WTC11 (cell line): ENCODE results near the gene ICAM1. TPM values are rescaled to one million over a fixed set of nuclear protein-coding genes. Genes with fewer than 3 reads are reported as not detected.

Experiments
- ATAC-seq: fragments of 200-7000 bp; cut with Tn5 transposase; 2 replicates; pipeline ENCODE4 v1.10.0; 2021; ENCODE audit warnings: mild to moderate bottlenecking, moderate library complexity
- CTCF ChIA-PET: fragments of 300-600 bp; sonication (Branson Sonifier 250); formaldehyde crosslinking; loops from one replicate; lab custom pipeline; 2021; ENCODE audit warnings: antibody characterized with exemption; lab: Charles Lee
- POLR2A ChIA-PET: fragments of 350-600 bp; sonication (Branson Sonifier 250); formaldehyde crosslinking; loops from one replicate; lab custom pipeline; 2021; ENCODE audit warnings: antibody characterized with exemption; lab: Charles Lee
- DNase-seq: peaks from one replicate; pipeline ENCODE4 v3.0.0; 2021; ENCODE audit warnings: low spot score
- H3K27ac Mint-ChIP-seq: 2 replicates; pipeline ENCODE4 v1.8.0; 2021; ENCODE audit warnings: mixed read lengths
- H3K27me3 Mint-ChIP-seq: 2 replicates; pipeline ENCODE4 v1.8.0; 2021; ENCODE audit warnings: low read depth, mild to moderate bottlenecking, moderate library complexity, mixed read lengths
- H3K36me3 Mint-ChIP-seq: 2 replicates; pipeline ENCODE4 v1.8.0; 2021; ENCODE audit warnings: mixed read lengths
- H3K4me1 Mint-ChIP-seq: 2 replicates; pipeline ENCODE4 v1.8.0; 2022; ENCODE audit warnings: mixed read lengths
- H3K4me3 Mint-ChIP-seq: 2 replicates; pipeline ENCODE4 v1.8.0; 2021; ENCODE audit warnings: mild to moderate bottlenecking, moderate library complexity, mixed read lengths
- H3K9me3 Mint-ChIP-seq: 2 replicates; pipeline ENCODE4 v1.8.0; 2021; ENCODE audit warnings: mixed read lengths
- ELF4 ChIP-seq: sonication (generic); formaldehyde crosslinking; IDR thresholded peaks from 2 replicates; pipeline ENCODE4 v1.8.1; 2022; ENCODE audit warnings: low read depth, mild to moderate bottlenecking, moderate library complexity, missing genetic modification reagents
- GTF2I ChIP-seq: fragments of 250-450 bp; sonication (Bioruptor Pico); conservative IDR thresholded peaks from 2 replicates; pipeline ENCODE4 v1.4.0; 2021; ENCODE audit warnings: mild to moderate bottlenecking
- MXD4 ChIP-seq: fragments of 250-450 bp; sonication (Bioruptor Pico); IDR thresholded peaks from 2 replicates; pipeline ENCODE4 v1.8.0; 2021; ENCODE audit warnings: mild to moderate bottlenecking, moderate library complexity, borderline replicate concordance
- NFE2L1 ChIP-seq: sonication (generic); formaldehyde crosslinking; IDR thresholded peaks from 2 replicates; pipeline ENCODE4 v1.8.1; 2023; ENCODE audit warnings: missing genetic modification reagents
- NR1H2 ChIP-seq: sonication (generic); formaldehyde crosslinking; IDR thresholded peaks from 2 replicates; pipeline ENCODE4 v1.9.0; 2021; ENCODE audit warnings: mild to moderate bottlenecking, moderate library complexity, missing genetic modification reagents
- RELA ChIP-seq: sonication (generic); formaldehyde crosslinking; IDR thresholded peaks from 2 replicates; pipeline ENCODE4 v1.8.1; 2022; ENCODE audit warnings: missing genetic modification reagents, mild to moderate bottlenecking, borderline replicate concordance
- TEAD1 ChIP-seq: sonication (generic); formaldehyde crosslinking; IDR thresholded peaks from 2 replicates; pipeline ENCODE4 v1.8.0; 2022; ENCODE audit warnings: mild to moderate bottlenecking, missing genetic modification reagents
- TEAD4 ChIP-seq: sonication (generic); formaldehyde crosslinking; IDR thresholded peaks from 2 replicates; pipeline ENCODE4 v1.8.0; 2022; ENCODE audit warnings: mild to moderate bottlenecking, missing genetic modification reagents
- ZNF121 ChIP-seq: sonication (generic); formaldehyde crosslinking; IDR thresholded peaks from 2 replicates; pipeline ENCODE4 v1.8.0; 2023; ENCODE audit warnings: missing genetic modification reagents
- ZNF219 ChIP-seq: sonication (generic); formaldehyde crosslinking; IDR thresholded peaks from 2 replicates; pipeline ENCODE4 v1.8.0; 2023; ENCODE audit warnings: missing genetic modification reagents, mild to moderate bottlenecking, borderline replicate concordance
- total RNA-seq: library from RNA; stranded (reverse); gene quantifications from 3 replicates; pipeline ENCODE4 v1.2.3, GENCODE V29; 2021
- TF ChIP-seq, protein P1 (sequence below): sonication (generic); formaldehyde crosslinking; IDR thresholded peaks from 2 replicates; pipeline ENCODE4 v1.8.0; 2023; ENCODE audit warnings: mild to moderate bottlenecking, missing genetic modification reagents
- TF ChIP-seq, protein P2 (sequence below): sonication (generic); formaldehyde crosslinking; IDR thresholded peaks from 2 replicates; pipeline ENCODE4 v1.8.1; 2022; ENCODE audit warnings: low read depth, mild to moderate bottlenecking, moderate library complexity, missing genetic modification reagents, borderline replicate concordance
- TF ChIP-seq, protein P3 (sequence below): sonication (generic); formaldehyde crosslinking; IDR thresholded peaks from 2 replicates; pipeline ENCODE4 v1.8.0; 2022; ENCODE audit warnings: mild to moderate bottlenecking, missing genetic modification reagents
- TF ChIP-seq, protein P4 (sequence below): fragments of 250-450 bp; sonication (Bioruptor Pico); IDR thresholded peaks from 2 replicates; pipeline ENCODE4 v1.9.0; 2021; ENCODE audit warnings: mild to moderate bottlenecking
- TF ChIP-seq, protein P5 (sequence below): sonication (generic); formaldehyde crosslinking; IDR thresholded peaks from 2 replicates; pipeline ENCODE4 v1.8.1; 2022; ENCODE audit warnings: low read depth, missing genetic modification reagents, borderline replicate concordance
- TF ChIP-seq, protein P6 (sequence below): sonication (generic); formaldehyde crosslinking; IDR thresholded peaks from 2 replicates; pipeline ENCODE4 v1.8.1; 2022; ENCODE audit warnings: mild to moderate bottlenecking, moderate library complexity, missing genetic modification reagents
- TF ChIP-seq, protein P7 (sequence below): sonication (generic); formaldehyde crosslinking; IDR thresholded peaks from 2 replicates; pipeline ENCODE4 v1.8.1; 2023; ENCODE audit warnings: mild to moderate bottlenecking, missing genetic modification reagents, moderate library complexity

Gene ICAM1
- total RNA-seq, 1 experiment from 2014 or later: 3.8 TPM

- Mint-ChIP-seq H3K9me3 (peaks cover 4% of the 10 kb centered on the region; the same call in 1 of the 2 replicates), H3K4me1 (peaks cover 5% of the 10 kb centered on the region), H3K36me3 (peaks cover 8% of the 10 kb centered on the region), H3K4me3 (no peak overlapping the region), H3K27me3 (no peaks in the 10 kb centered on the region), H3K27ac (no peak overlapping the region; the same call in 1 of the 2 replicates)
- ChIA-PET POLR2A (no interaction called here), CTCF (no interaction called here)
- TF ChIP-seq, protein P1, sequence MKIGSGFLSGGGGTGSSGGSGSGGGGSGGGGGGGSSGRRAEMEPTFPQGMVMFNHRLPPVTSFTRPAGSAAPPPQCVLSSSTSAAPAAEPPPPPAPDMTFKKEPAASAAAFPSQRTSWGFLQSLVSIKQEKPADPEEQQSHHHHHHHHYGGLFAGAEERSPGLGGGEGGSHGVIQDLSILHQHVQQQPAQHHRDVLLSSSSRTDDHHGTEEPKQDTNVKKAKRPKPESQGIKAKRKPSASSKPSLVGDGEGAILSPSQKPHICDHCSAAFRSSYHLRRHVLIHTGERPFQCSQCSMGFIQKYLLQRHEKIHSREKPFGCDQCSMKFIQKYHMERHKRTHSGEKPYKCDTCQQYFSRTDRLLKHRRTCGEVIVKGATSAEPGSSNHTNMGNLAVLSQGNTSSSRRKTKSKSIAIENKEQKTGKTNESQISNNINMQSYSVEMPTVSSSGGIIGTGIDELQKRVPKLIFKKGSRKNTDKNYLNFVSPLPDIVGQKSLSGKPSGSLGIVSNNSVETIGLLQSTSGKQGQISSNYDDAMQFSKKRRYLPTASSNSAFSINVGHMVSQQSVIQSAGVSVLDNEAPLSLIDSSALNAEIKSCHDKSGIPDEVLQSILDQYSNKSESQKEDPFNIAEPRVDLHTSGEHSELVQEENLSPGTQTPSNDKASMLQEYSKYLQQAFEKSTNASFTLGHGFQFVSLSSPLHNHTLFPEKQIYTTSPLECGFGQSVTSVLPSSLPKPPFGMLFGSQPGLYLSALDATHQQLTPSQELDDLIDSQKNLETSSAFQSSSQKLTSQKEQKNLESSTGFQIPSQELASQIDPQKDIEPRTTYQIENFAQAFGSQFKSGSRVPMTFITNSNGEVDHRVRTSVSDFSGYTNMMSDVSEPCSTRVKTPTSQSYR: no peak
- TF ChIP-seq NR1H2 (CRISPR knock-in tag) (no peak), ELF4 (CRISPR knock-in tag) (no peak), NFE2L1 (CRISPR knock-in tag) (no peak), MXD4 (CRISPR knock-in tag) (no peak)
- TF ChIP-seq, protein P2, sequence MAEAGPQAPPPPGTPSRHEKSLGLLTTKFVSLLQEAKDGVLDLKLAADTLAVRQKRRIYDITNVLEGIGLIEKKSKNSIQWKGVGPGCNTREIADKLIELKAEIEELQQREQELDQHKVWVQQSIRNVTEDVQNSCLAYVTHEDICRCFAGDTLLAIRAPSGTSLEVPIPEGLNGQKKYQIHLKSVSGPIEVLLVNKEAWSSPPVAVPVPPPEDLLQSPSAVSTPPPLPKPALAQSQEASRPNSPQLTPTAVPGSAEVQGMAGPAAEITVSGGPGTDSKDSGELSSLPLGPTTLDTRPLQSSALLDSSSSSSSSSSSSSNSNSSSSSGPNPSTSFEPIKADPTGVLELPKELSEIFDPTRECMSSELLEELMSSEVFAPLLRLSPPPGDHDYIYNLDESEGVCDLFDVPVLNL (CRISPR knock-in tag): no peak
- TF ChIP-seq, protein P3, sequence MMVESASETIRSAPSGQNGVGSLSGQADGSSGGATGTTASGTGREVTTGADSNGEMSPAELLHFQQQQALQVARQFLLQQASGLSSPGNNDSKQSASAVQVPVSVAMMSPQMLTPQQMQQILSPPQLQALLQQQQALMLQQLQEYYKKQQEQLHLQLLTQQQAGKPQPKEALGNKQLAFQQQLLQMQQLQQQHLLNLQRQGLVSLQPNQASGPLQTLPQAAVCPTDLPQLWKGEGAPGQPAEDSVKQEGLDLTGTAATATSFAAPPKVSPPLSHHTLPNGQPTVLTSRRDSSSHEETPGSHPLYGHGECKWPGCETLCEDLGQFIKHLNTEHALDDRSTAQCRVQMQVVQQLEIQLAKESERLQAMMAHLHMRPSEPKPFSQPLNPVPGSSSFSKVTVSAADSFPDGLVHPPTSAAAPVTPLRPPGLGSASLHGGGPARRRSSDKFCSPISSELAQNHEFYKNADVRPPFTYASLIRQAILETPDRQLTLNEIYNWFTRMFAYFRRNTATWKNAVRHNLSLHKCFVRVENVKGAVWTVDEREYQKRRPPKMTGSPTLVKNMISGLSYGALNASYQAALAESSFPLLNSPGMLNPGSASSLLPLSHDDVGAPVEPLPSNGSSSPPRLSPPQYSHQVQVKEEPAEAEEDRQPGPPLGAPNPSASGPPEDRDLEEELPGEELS: no peak
- TF ChIP-seq, protein P4, sequence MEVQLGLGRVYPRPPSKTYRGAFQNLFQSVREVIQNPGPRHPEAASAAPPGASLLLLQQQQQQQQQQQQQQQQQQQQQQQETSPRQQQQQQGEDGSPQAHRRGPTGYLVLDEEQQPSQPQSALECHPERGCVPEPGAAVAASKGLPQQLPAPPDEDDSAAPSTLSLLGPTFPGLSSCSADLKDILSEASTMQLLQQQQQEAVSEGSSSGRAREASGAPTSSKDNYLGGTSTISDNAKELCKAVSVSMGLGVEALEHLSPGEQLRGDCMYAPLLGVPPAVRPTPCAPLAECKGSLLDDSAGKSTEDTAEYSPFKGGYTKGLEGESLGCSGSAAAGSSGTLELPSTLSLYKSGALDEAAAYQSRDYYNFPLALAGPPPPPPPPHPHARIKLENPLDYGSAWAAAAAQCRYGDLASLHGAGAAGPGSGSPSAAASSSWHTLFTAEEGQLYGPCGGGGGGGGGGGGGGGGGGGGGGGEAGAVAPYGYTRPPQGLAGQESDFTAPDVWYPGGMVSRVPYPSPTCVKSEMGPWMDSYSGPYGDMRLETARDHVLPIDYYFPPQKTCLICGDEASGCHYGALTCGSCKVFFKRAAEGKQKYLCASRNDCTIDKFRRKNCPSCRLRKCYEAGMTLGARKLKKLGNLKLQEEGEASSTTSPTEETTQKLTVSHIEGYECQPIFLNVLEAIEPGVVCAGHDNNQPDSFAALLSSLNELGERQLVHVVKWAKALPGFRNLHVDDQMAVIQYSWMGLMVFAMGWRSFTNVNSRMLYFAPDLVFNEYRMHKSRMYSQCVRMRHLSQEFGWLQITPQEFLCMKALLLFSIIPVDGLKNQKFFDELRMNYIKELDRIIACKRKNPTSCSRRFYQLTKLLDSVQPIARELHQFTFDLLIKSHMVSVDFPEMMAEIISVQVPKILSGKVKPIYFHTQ: no peak
- no peak for ATAC-seq
- no peak for DNase-seq
Observed at GRCh38 chr19:10223488-10224213, 47.3 kb upstream of the ICAM1 start.

DNA sequence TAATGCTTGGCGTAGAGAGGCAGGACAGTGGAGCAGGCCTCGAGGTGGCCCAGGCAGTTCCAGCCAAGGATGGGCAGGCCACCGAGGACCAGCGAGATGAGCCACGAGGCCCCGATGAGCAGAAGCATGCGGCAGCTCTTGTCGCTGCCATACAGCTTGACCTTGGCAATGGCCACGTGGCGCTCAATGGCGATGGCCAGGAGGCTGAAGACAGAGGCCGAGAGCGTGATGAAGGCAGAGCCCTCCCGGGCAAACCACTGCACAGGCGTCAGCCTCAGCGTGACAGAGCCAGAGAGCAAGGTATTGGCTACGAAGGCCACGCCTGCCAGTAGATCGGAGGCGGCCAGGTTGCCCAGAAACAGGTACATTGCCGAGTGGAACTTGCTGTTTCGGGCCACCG is 46.6 kb upstream of the ICAM1 start:
- ChIA-PET CTCF (interaction anchor here (1.1 kb wide), 1 partner anchor 26 kb away, joined by 4 read pairs; no protein-coding TSS in a partner anchor), POLR2A (no interaction called here)
- peaks cover 8% of the 10 kb centered on the region for H3K36me3 Mint-ChIP-seq

More for the DNA sequence above, 46.6 kb upstream of the ICAM1 start:
- ATAC-seq (no peak), DNase-seq (no peak)
- H3K4me3 Mint-ChIP-seq: no peak overlapping the region
- peaks cover 4% of the 10 kb centered on the region; the same call in 1 of the 2 replicates for H3K9me3 Mint-ChIP-seq
- no peak overlapping the region for H3K27ac Mint-ChIP-seq
- H3K4me1 Mint-ChIP-seq: peaks cover 5% of the 10 kb centered on the region
- no peaks in the 10 kb centered on the region for H3K27me3 Mint-ChIP-seq
- TF ChIP-seq ZNF121 (CRISPR knock-in tag) (no peak), GTF2I (CRISPR knock-in tag) (no peak), ZNF219 (CRISPR knock-in tag) (no peak), RELA (CRISPR knock-in tag) (no peak), TEAD1 (no peak), TEAD4 (CRISPR knock-in tag) (no peak)
- TF ChIP-seq, protein P5, sequence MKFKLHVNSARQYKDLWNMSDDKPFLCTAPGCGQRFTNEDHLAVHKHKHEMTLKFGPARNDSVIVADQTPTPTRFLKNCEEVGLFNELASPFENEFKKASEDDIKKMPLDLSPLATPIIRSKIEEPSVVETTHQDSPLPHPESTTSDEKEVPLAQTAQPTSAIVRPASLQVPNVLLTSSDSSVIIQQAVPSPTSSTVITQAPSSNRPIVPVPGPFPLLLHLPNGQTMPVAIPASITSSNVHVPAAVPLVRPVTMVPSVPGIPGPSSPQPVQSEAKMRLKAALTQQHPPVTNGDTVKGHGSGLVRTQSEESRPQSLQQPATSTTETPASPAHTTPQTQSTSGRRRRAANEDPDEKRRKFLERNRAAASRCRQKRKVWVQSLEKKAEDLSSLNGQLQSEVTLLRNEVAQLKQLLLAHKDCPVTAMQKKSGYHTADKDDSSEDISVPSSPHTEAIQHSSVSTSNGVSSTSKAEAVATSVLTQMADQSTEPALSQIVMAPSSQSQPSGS (CRISPR knock-in tag): no peak
- TF ChIP-seq, protein P6, sequence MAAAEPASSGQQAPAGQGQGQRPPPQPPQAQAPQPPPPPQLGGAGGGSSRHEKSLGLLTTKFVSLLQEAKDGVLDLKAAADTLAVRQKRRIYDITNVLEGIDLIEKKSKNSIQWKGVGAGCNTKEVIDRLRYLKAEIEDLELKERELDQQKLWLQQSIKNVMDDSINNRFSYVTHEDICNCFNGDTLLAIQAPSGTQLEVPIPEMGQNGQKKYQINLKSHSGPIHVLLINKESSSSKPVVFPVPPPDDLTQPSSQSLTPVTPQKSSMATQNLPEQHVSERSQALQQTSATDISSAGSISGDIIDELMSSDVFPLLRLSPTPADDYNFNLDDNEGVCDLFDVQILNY (CRISPR knock-in tag): no peak
- TF ChIP-seq, protein P7, sequence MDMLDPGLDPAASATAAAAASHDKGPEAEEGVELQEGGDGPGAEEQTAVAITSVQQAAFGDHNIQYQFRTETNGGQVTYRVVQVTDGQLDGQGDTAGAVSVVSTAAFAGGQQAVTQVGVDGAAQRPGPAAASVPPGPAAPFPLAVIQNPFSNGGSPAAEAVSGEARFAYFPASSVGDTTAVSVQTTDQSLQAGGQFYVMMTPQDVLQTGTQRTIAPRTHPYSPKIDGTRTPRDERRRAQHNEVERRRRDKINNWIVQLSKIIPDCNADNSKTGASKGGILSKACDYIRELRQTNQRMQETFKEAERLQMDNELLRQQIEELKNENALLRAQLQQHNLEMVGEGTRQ: no peak
- TF ChIP-seq, protein P4: no peak
